IMR-90 (cell line): ENCODE measurements around the gene SNRPD3. TPM values are rescaled to one million over a fixed set of nuclear protein-coding genes. Genes with fewer than 3 reads are reported as not detected.
"Not testable (repeated sequence)": the region's sequence is repeated elsewhere in the genome, so short reads cannot be mapped to it uniquely, and the experiment has no call there.

Experiments used
- ATAC-seq: fragments of 200-7000 bp; cut with Tn5 transposase; 2 replicates; pipeline ENCODE4 v1.9.1; 2020; ENCODE audit warnings: low read depth, mild to moderate bottlenecking, moderate library complexity
- BruUV-seq: library from RNA; stranded (reverse); fragments of 400-500 nt; replicated peaks from 2 replicates; lab custom pipeline; 2021; lab: Mats Ljungman, UMichigan
- CTCF ChIA-PET: fragments of 300-600 bp; formaldehyde crosslinking; extraction: SDS; loops from one replicate; lab custom pipeline; 2021; ENCODE audit warnings: antibody characterized with exemption; lab: Yijun Ruan, JAX
- POLR2A ChIA-PET: fragments of 300-600 bp; sonication (Branson Sonifier 250); formaldehyde crosslinking; loops from one replicate; lab custom pipeline; 2022; ENCODE audit warnings: antibody characterized with exemption; ENCODE audit not compliant: unreplicated experiment; lab: Charles Lee
- DNase-seq: peaks from one replicate; pipeline ENCODE4 v3.0.0; 2013
- H2AFZ ChIP-seq: replicated peaks from 2 replicates; pipeline ENCODE3; 2013; ENCODE audit warnings: low read length, mild to moderate bottlenecking; ENCODE audit not compliant: poor library complexity
- H2AK5ac ChIP-seq: 2 replicates; pipeline ENCODE4 v1.6.1; 2013; ENCODE audit warnings: low read depth, low read length, inconsistent platforms
- H2AK9ac ChIP-seq: replicated peaks from 2 replicates; pipeline ENCODE3; 2013; ENCODE audit warnings: mild to moderate bottlenecking, low read depth, low read length, moderate library complexity; ENCODE audit not compliant: poor library complexity
- H2BK120ac ChIP-seq: 2 replicates; pipeline ENCODE4 v1.6.1; 2013; ENCODE audit warnings: low read depth, low read length, inconsistent platforms
- H2BK15ac ChIP-seq: 3 replicates; pipeline ENCODE4 v1.6.1; 2013; ENCODE audit warnings: low read depth, low read length, inconsistent platforms
- H2BK20ac ChIP-seq: 2 replicates; pipeline ENCODE4 v1.6.1; 2013; ENCODE audit warnings: low read depth, mild to moderate bottlenecking, inconsistent platforms, low read length, moderate library complexity
- H2BK5ac ChIP-seq: 2 replicates; pipeline ENCODE4 v1.6.1; 2013; ENCODE audit warnings: mild to moderate bottlenecking, low read depth, low read length, inconsistent platforms; ENCODE audit not compliant: poor library complexity, severe bottlenecking
- H3K14ac ChIP-seq: replicated peaks from 2 replicates; pipeline ENCODE4 v1.6.1; 2013; ENCODE audit warnings: low read depth, low read length, inconsistent platforms
- H3K18ac ChIP-seq: 2 replicates; pipeline ENCODE4 v1.6.1; 2013; ENCODE audit warnings: low read depth, low read length, control low read depth
- H3K23ac ChIP-seq: 2 replicates; pipeline ENCODE4 v1.6.1; 2013; ENCODE audit warnings: low read depth, low read length, inconsistent platforms
- H3K27ac ChIP-seq: 2 replicates; pipeline ENCODE4 v1.5.1; 2013; ENCODE audit warnings: mild to moderate bottlenecking, control low read depth, low read length; ENCODE audit not compliant: insufficient read depth
- H3K27me3 ChIP-seq: 2 replicates; pipeline ENCODE4 v1.6.1; 2013; ENCODE audit warnings: low read length; ENCODE audit not compliant: control insufficient read depth, insufficient read depth
- H3K36me3 ChIP-seq: 2 replicates; pipeline ENCODE4 v1.6.1; 2013; ENCODE audit warnings: low read length, mixed read lengths; ENCODE audit not compliant: control insufficient read depth, insufficient read depth
- H3K4ac ChIP-seq: 2 replicates; pipeline ENCODE4 v1.6.1; 2013; ENCODE audit warnings: low read depth, low read length, inconsistent platforms
- H3K4me1 ChIP-seq: 2 replicates; pipeline ENCODE4 v1.6.1; 2013; ENCODE audit warnings: low read length, mixed read lengths; ENCODE audit not compliant: control insufficient read depth, insufficient read depth
- H3K4me2 ChIP-seq: 2 replicates; pipeline ENCODE4 v1.6.1; 2013; ENCODE audit warnings: low read depth, mild to moderate bottlenecking, control low read depth, low read length, moderate library complexity
- H3K4me3 ChIP-seq: 2 replicates; pipeline ENCODE4 v1.5.1; 2013; ENCODE audit warnings: low read depth, mild to moderate bottlenecking, control low read depth, low read length, moderate library complexity; ENCODE audit not compliant: insufficient read depth
- H3K56ac ChIP-seq: 2 replicates; pipeline ENCODE4 v1.6.1; 2013; ENCODE audit warnings: low read length, inconsistent platforms; ENCODE audit not compliant: insufficient read depth; ENCODE audit errors: extremely low read depth
- H3K79me1 ChIP-seq, 2 experiments: 2 replicates each; pipeline ENCODE4 v1.6.1; 2013; ENCODE audit warnings: low read length in 2 of 2, inconsistent platforms in 1 of 2, low read depth in 1 of 2
- H3K9ac ChIP-seq: 2 replicates; pipeline ENCODE4 v1.6.1; 2013; ENCODE audit warnings: low read depth, low read length, control low read depth
- H3K9me1 ChIP-seq: 2 replicates; pipeline ENCODE4 v1.6.1; 2013; ENCODE audit warnings: low read length, inconsistent platforms; ENCODE audit not compliant: insufficient read depth
- H3K9me3 ChIP-seq: 2 replicates; pipeline ENCODE4 v1.6.1; 2013; ENCODE audit warnings: low read length; ENCODE audit not compliant: control insufficient read depth, insufficient read depth
- H4K20me1 ChIP-seq: 2 replicates; pipeline ENCODE4 v1.6.1; 2013; ENCODE audit warnings: low read length, inconsistent platforms; ENCODE audit not compliant: insufficient read depth
- H4K5ac ChIP-seq: 2 replicates; pipeline ENCODE4 v1.6.1; 2013; ENCODE audit warnings: mild to moderate bottlenecking, low read depth, low read length, control low read depth
- H4K8ac ChIP-seq, 2 experiments: 2 replicates each; pipeline ENCODE4 v1.6.1; 2013; ENCODE audit warnings: low read depth in 2 of 2, low read length in 2 of 2, control low read depth in 1 of 2, inconsistent platforms in 1 of 2
- H4K91ac ChIP-seq: 2 replicates; pipeline ENCODE4 v1.6.1; 2013; ENCODE audit warnings: low read depth, low read length, inconsistent platforms; ENCODE audit not compliant: insufficient read depth
- WGBS, 2 experiments: methylation state at CpG; one replicate each; pipeline versions ENCODE4 v1.1.5 to v1.1.7; 2013; ENCODE audit warnings: missing lambda C conversion rate in 2 of 2; ENCODE audit not compliant: insufficient read length in 1 of 2; ENCODE audit errors: extremely low coverage in 2 of 2; 5-methylcytosine and 5-hydroxymethylcytosine counted together
- dilution Hi-C: fragments of 300-500 bp; cut with HindIII; formaldehyde crosslinking; loops from one replicate; pipeline ENCODE4 v1.14.3; 2018; ENCODE audit warnings: low sequenced_read_pairs; ENCODE audit not compliant: unreplicated experiment
- in situ Hi-C: fragments of 300-500 bp; cut with MboI; formaldehyde crosslinking; loops from 3 replicates; pipeline ENCODE4 v1.14.3; 2019; ENCODE audit warnings: low sequenced_read_pairs, inconsistent platforms, mixed read lengths
- intact Hi-C: fragments of 100-400 bp; cut with micrococcal nuclease; formaldehyde crosslinking; loops from 2 replicates; pipeline ENCODE4 v1.10.0; 2022
- polyA plus RNA-seq, 3 experiments: library from polyadenylated mRNA; depleted of rRNA; stranded (reverse); fragments of >200 nt; gene quantifications; 2 replicates each; pipeline ENCODE4 v1.2.3, GENCODE V29; 2012; ENCODE audit warnings: low replicate concordance in 1 of 3
- total RNA-seq: library from RNA; depleted of rRNA; stranded (reverse); fragments of >200 nt; gene quantifications from 2 replicates; pipeline ENCODE4 v1.2.3, GENCODE V29; 2012
- TF ChIP-seq, protein P1 (sequence below): fragments of 150-350 bp; IDR thresholded peaks from 2 replicates; pipeline ENCODE4 v1.6.1; 2017; ENCODE audit warnings: mild to moderate bottlenecking, antibody characterized with exemption, low read length, low read depth

SNRPD3 gene
- total and polyA plus RNA-seq, 2 of the 4 experiments (the other 2 are of a cell fraction) = 158 to 283 TPM

DNA sequence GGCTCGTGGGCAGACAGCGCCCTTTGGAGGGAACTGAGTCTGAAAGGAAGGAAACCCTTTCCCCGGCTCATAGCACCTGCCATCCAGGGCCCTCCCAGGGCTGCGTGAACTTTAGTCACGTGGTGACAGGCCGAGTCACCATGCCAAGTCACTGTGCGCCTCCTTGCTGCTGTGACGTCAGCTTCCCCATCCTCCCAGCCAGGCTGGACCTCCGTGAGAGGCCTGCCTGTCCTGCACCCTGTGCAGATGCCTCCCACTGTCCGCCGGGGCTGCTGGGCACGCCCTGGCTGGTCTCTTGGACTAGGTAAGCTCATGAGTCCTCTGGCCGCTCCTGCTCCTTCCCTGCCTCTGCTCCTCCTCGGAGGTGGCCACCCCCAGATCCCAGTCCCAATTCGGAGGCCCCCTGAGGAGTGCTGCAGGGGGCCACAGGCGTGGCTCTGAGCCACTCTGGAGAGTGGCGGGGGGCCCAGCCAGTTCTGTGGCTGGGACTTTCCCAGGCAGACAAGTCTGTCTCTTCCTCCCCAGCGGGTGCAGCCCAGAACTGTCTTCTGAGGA lies 51.7 kb downstream of the SNRPD3 start:
- intact Hi-C loops, CTCF ChIA-PET, H4K91ac ChIP-seq, H2BK120ac ChIP-seq, H3K56ac ChIP-seq, H3K4me1 ChIP-seq, H2BK20ac ChIP-seq, H3K9me3 ChIP-seq, H3K4me3 ChIP-seq, H2AK9ac ChIP-seq, H3K4ac ChIP-seq, H2BK5ac ChIP-seq, H4K8ac ChIP-seq, POLR2A ChIA-PET, dilution Hi-C loops, H3K23ac ChIP-seq, H4K5ac ChIP-seq, H4K20me1 ChIP-seq, H3K79me1 ChIP-seq, H2BK15ac ChIP-seq, H3K18ac ChIP-seq, H3K27ac ChIP-seq, H3K4me2 ChIP-seq, BruUV-seq, H3K9ac ChIP-seq, H3K9me1 ChIP-seq, H3K36me3 ChIP-seq, in situ Hi-C loops, H2AFZ ChIP-seq, H2AK5ac ChIP-seq, H3K27me3 ChIP-seq, H3K14ac ChIP-seq: not testable (repeated sequence)
- TF ChIP-seq, protein P1, sequence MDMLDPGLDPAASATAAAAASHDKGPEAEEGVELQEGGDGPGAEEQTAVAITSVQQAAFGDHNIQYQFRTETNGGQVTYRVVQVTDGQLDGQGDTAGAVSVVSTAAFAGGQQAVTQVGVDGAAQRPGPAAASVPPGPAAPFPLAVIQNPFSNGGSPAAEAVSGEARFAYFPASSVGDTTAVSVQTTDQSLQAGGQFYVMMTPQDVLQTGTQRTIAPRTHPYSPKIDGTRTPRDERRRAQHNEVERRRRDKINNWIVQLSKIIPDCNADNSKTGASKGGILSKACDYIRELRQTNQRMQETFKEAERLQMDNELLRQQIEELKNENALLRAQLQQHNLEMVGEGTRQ = peak; percentile 53
- WGBS, 2 experiments = 83% methylated on average over 7 of the region's 18 CpGs; no CpG with 5 or more reads in 1 of the 2 experiments
- ATAC-seq = peak; percentile 66
- peak; percentile 37 for DNase-seq

DNA sequence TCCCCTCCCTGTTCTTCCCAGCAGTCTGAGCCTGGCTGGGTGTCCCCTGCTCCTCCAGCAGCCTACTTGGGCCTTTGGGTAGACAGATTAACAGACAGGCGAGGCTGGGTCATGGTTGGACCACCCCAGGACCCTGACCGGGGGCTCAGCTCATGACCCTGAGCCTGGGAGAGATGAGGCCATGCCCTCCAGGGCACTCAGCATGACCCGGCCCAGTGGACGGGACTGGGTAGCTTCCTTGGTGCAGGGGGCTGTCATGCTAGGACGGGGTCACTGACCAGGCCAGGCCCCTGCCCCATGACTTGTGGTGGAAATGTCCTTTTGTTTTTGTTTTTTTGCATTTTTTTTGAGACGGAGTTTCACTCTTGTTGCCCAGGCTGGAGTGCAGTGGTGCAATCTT lies 52.5 kb downstream of the SNRPD3 start:
- H3K56ac ChIP-seq, H4K91ac ChIP-seq, CTCF ChIA-PET, DNase-seq, H3K27ac ChIP-seq, intact Hi-C loops, H2BK15ac ChIP-seq, H3K4me3 ChIP-seq, H3K36me3 ChIP-seq, H2BK5ac ChIP-seq, H2BK120ac ChIP-seq, H3K18ac ChIP-seq, H3K9me1 ChIP-seq, in situ Hi-C loops, dilution Hi-C loops, BruUV-seq, H3K27me3 ChIP-seq, H4K5ac ChIP-seq, ATAC-seq, H4K8ac ChIP-seq, POLR2A ChIA-PET, H3K4me2 ChIP-seq, H3K23ac ChIP-seq, H2AFZ ChIP-seq, H3K9ac ChIP-seq, H2AK5ac ChIP-seq, H3K4ac ChIP-seq, H4K20me1 ChIP-seq, H3K79me1 ChIP-seq, H3K14ac ChIP-seq, H2AK9ac ChIP-seq, H3K9me3 ChIP-seq, H2BK20ac ChIP-seq, H3K4me1 ChIP-seq: not testable (repeated sequence)
- no CpG with 5 or more reads among the region's 6 CpGs for WGBS, 2 experiments
